ENCODE measurements around the gene MAPK13. TPM values are rescaled to one million over a fixed set of nuclear protein-coding genes. Genes with fewer than 3 reads are reported as not detected.

MAPK13 gene
- polyA plus RNA-seq, 1 donor from 2014 or later: 1.8 TPM

GRCh38 chr6:36180126-36180525, 49.8 kb downstream of the MAPK13 start:
- H3K4me3 ChIP-seq (ENCODE audit: low read length): no peak overlapping the region
- no peaks in the 10 kb centered on the region for H3K36me3 ChIP-seq (ENCODE audit: insufficient read depth, low read length)
- H3K27ac ChIP-seq (ENCODE audit: low read length): no peak overlapping the region
- H4K20me1 ChIP-seq (ENCODE audit: insufficient read depth): no peaks in the 10 kb centered on the region
- H3K4me2 ChIP-seq (ENCODE audit: low read length): no peak overlapping the region
- no peak overlapping the region for H2AFZ ChIP-seq (ENCODE audit: low read depth, low read length)
- no peaks in the 10 kb centered on the region for H3K79me2 ChIP-seq (replicated peaks; ENCODE audit: insufficient read depth, low read length)
- no peak overlapping the region for H3K9ac ChIP-seq (ENCODE audit: low read length)
- H3K9me2 ChIP-seq (ENCODE audit: insufficient read depth, low read length): no peaks in the 10 kb centered on the region
- H3K9me3 ChIP-seq (ENCODE audit: low read length): peaks cover 5% of the 10 kb centered on the region
- no peak for TF ChIP-seq RAD21 (conservative IDR thresholded peaks at IDR 0.05)
- H3F3A ChIP-seq (ENCODE audit: insufficient read depth, low read length, poor library complexity, severe bottlenecking): no peaks in the 10 kb centered on the region
- H3K27me3 ChIP-seq (ENCODE audit: insufficient read depth, low read depth, low read length): no peaks in the 10 kb centered on the region

GRCh38 chr6:36184311-36184710, 54.0 kb downstream of the MAPK13 start:
- H3K27ac ChIP-seq (ENCODE audit: low read length): no peak overlapping the region
- TF ChIP-seq MXI1 (conservative IDR thresholded peaks at IDR 0.05; ENCODE audit: poor library complexity, severe bottlenecking): no peak
- no peak for TF ChIP-seq CTCF (IDR thresholded peaks at IDR 0.05; ENCODE audit: poor library complexity, severe bottlenecking)
- TF ChIP-seq EZH2 (IDR thresholded peaks at IDR 0.05; ENCODE audit: borderline replicate concordance, insufficient read depth, low read length, poor library complexity, severe bottlenecking): no peak
- no peak overlapping the region for H2AFZ ChIP-seq (ENCODE audit: low read depth, low read length)
- no peak overlapping the region for H3K4me2 ChIP-seq (ENCODE audit: low read length)
- H3K36me3 ChIP-seq (ENCODE audit: insufficient read depth, low read length): no peaks in the 10 kb centered on the region
- H3K27me3 ChIP-seq (ENCODE audit: insufficient read depth, low read depth, low read length): no peaks in the 10 kb centered on the region
- no peaks in the 10 kb centered on the region for H3K9me3 ChIP-seq (ENCODE audit: low read length)
- no peaks in the 10 kb centered on the region for H3K9me2 ChIP-seq (ENCODE audit: insufficient read depth, low read length)
- no peak overlapping the region for H3K4me3 ChIP-seq (ENCODE audit: low read length)
- H3K9ac ChIP-seq (ENCODE audit: low read length): no peak overlapping the region
- H3F3A ChIP-seq (ENCODE audit: insufficient read depth, low read length, poor library complexity, severe bottlenecking): no peaks in the 10 kb centered on the region
- no peaks in the 10 kb centered on the region for H4K20me1 ChIP-seq (ENCODE audit: insufficient read depth)
- no peaks in the 10 kb centered on the region for H3K79me2 ChIP-seq (replicated peaks; ENCODE audit: insufficient read depth, low read length)

GRCh38 chr6:36186199-36186598, 55.9 kb downstream of the MAPK13 start:
- Histone ChIP-seq H3K27me3 (ENCODE audit: insufficient read depth, low read depth, low read length) (no peaks in the 10 kb centered on the region), H2AFZ (ENCODE audit: low read depth, low read length) (no peak overlapping the region), H3K9me3 (ENCODE audit: low read length) (no peaks in the 10 kb centered on the region), H3F3A (ENCODE audit: insufficient read depth, low read length, poor library complexity, severe bottlenecking) (no peaks in the 10 kb centered on the region), H3K9ac (ENCODE audit: low read length) (no peak overlapping the region), H3K27ac (ENCODE audit: low read length) (no peak overlapping the region), H3K36me3 (ENCODE audit: insufficient read depth, low read length) (no peaks in the 10 kb centered on the region), H3K9me2 (ENCODE audit: insufficient read depth, low read length) (no peaks in the 10 kb centered on the region), H4K20me1 (ENCODE audit: insufficient read depth) (no peaks in the 10 kb centered on the region), H3K4me3 (ENCODE audit: low read length) (no peak overlapping the region), H3K79me2 (replicated peaks; ENCODE audit: insufficient read depth, low read length) (no peaks in the 10 kb centered on the region), H3K4me2 (ENCODE audit: low read length) (no peak overlapping the region)
- TF ChIP-seq TAF1 (IDR thresholded peaks at IDR 0.05; ENCODE audit: low read depth) (no peak), EP300 (conservative IDR thresholded peaks at IDR 0.05; ENCODE audit: poor library complexity, severe bottlenecking) (no peak), RAD21 (conservative IDR thresholded peaks at IDR 0.05) (no peak), MXI1 (conservative IDR thresholded peaks at IDR 0.05; ENCODE audit: poor library complexity, severe bottlenecking) (no peak), REST (IDR thresholded peaks at IDR 0.05; ENCODE audit: borderline replicate concordance) (no peak), EZH2 (IDR thresholded peaks at IDR 0.05; ENCODE audit: borderline replicate concordance, insufficient read depth, low read length, poor library complexity, severe bottlenecking) (no peak), SMC3 (conservative IDR thresholded peaks at IDR 0.05; ENCODE audit: poor library complexity) (no peak), POLR2AphosphoS5 (IDR thresholded peaks at IDR 0.05) (no peak), CTCF (IDR thresholded peaks at IDR 0.05; ENCODE audit: poor library complexity, severe bottlenecking) (no peak)
